Activated CD4-positive, alpha-beta T cell treated with anti-CD3 and anti-CD28 coated beads for 48 hours (primary cell): ENCODE data around the gene RGP1.
A peak's percentile ranks its signal among the peaks of the same experiment; 100 is the strongest.

Experiments
- DNase-seq: peaks from one replicate; pipeline ENCODE4 v3.0.0-alpha.2; 2020

RGP1 gene, protein sequence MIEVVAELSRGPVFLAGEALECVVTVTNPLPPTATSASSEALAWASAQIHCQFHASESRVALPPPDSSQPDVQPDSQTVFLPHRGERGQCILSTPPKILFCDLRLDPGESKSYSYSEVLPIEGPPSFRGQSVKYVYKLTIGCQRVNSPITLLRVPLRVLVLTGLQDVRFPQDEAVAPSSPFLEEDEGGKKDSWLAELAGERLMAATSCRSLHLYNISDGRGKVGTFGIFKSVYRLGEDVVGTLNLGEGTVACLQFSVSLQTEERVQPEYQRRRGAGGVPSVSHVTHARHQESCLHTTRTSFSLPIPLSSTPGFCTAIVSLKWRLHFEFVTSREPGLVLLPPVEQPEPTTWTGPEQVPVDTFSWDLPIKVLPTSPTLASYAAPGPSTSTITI

DNA sequence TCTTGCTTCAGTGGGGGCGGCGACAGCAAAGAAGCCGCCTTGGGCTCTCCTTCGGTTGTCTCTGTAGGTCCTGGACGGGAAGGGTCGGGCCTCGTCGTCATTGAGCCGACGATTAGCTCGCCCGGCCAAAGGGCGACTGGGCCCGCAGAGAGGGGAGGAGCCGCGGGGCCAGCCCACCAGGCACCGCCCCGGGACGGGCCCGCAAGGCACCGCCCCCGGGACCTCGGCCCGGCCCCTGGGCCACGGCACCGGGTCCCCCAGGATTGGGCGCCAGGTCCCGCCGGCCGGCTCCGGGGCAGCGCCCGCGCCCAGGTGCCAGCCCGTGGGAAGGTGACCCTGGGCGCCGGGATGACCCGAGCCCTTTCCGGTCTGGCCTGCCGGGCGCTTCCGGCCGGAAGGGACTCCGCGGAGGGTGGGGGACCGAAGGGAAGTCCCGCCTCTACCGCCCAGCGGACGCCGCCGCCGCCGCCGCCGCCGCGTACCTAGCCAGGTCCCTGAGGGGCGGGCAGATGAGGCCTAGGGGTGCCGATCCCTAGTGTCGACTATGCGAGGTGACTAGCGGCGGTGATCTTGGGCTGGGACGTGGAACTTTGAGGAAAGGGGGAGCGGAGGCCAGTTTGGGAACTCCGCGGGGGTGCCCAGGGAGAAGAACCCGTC lies at the start of gene RGP1, which contains the start of gene GBA2:
RGP1 (plus strand) TSS at position 430 of the 657 bp plus-strand sequence. CDS start 469 bp downstream, outside the sequence.
GBA2 (minus strand) TSS at position 371 of the 657 bp plus-strand sequence. CDS start 524 bp downstream, outside the sequence.
- DNase-seq, result peak; percentile 74

DNA sequence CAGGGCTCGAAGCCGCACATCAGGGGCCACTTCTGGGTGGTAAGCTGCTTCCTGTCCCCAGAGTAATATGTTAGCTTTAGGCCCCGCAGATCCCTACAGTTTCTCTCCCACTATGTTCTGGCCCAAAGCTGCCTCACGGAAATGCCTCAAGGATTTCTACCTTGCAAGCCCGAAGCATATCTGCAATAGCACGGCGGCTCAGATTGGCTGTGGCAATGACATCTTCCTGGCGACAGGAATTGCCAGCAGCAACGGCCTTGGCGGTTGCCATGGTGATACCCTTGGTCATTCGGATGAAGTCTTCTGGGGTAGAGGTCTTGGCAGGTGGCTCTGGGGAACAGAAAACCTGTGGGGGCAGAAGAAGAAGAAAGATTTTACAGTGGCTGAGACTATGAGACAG lies 49.1 kb upstream of the RGP1 start:
- DNase-seq, result no peak

DNA sequence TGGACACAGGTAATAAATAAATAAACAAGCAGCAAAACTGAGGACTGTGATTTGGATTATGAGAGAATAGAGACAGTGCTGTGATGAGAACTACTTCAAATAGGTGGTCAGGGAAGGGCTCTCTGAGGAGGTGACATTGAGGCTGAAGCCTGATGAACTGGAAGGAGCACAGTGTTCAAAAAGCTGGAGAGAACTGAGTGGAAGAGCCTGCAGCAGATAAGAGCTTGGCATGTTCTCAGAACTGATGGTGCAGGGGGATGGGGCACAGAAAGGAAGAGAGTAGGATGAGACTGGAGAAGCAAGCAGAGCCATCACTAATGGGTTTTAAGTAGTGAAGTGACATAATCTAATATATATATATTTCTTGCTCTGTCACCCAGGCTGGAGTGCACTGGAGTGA lies 48.1 kb upstream of the RGP1 start:
- no peak for DNase-seq

DNA sequence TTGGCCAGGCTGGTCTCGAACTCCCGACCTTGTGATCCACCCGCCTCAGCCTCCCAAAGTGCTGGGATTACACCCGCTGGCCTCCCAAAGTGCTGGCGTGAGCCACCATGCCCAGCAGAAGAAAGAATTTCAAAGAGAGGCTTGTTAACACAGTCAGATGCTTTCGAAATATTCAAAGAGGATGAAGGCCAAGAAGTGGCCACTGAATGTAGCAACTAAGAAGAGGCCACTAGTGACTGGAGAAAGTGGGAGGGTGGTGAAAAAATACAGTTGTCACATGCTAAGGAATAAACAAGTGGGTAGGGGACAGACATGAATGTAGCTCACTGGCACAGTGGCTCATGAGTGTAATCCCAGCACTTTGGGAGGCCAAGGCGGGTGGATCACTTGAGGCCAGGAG lies 46.4 kb upstream of the RGP1 start:
- no peak for DNase-seq

DNA sequence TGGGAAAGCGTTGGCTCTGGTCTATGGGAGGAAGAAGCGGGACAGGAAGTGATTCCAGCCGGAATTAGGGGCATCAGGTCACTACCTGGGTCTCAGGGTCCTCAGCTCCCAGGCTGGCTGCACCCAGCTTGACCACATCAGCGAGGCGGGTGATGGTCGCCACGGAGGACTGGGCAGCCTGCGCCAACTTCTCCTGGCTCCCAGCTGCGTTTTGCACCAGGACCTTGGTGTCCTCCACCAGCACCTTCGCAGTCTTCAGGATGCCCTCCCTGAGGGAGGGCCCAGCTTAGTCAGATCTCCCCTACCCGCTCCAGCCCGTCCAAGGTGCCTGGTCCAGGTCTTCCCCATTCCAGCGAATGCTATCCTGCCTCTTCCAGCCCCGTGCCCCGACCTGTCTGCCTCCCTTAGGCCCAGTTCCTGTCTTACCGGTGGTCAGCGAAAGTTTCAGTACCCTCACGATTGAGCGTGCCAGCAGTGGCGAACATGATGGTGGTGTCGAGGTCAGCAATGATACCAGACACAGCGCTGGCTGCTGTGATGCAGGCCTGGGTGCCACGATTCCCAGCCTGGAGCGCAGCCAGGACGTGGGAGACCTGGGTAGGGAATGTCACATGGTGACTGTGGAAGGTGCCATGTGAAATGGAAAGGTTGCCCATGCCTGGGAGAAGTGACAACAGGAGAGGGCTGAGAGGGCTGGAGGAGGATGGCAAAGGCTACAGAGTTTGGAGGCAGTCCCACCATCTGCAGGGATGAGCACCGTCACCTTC lies 45.0 kb upstream of the RGP1 start:
- DNase-seq, result no peak

DNA sequence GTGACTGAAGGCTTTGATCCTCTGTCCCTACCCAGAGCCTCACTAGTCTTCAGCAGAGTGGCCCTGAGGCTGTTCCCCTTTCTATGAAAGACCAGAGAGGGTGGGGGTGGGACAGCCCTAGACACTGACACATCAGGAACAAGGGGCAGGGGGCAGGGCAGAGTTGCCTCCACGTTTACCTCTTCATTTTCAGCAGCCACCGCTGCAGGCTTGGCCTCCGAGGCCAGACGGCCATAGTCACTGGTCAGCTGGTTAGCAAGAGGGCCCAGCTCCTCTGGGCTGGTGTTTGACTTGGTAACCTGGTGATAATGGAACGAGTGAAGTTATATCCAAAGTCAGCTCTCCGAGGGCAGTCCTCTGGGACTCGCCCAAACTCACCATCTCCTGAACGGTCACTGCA lies 43.7 kb upstream of the RGP1 start:
- no peak for DNase-seq

DNA sequence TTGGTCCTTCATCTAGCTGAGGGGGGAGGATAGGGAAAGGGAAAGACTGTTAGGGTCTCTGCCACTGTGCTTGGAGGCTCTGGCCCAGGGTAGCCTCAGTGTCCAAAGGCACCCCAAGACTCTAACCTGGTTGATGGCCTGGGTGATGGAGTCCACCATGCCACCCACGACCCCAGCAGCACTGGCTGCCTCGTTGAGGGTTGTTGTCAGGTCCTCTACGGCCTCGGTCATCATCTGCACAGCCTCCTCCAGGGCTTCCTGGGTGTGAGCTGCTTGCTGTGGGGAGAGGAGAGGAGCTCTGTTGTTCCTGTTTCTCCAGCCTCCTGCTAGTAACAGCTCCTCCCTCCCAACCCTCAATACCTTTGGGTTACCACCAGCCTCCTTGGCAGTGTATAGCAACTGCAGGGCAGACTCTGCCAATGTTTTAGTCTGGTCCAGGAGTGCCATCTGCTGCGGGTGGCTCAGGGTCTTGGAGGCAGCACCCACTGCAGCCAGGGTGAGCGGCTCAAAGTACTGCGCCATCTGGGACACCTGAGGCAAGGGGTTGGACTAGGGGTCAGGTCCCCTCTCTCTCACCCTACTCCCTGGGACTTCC lies 43.2 kb upstream of the RGP1 start:
- DNase-seq, result no peak

DNA sequence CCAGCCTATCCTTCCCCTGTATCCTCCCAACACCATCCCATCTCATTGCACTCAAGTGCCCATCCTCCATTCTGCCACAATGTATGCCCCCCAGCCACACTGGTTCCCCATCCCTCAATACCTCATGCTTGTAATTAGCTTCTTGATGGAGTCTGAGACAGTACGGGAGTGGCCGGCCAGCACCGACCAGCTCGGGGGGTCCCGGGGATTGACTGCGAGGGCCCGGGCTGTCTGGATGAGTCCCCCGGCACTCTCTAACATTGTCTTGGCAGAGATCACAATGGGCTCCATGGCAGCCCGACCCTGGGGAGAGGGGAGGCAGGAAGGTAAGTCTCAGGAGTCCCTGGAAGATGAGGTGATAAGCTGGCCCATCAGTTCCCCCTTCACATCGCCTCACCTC lies 42.1 kb upstream of the RGP1 start:
- no peak for DNase-seq

DNA sequence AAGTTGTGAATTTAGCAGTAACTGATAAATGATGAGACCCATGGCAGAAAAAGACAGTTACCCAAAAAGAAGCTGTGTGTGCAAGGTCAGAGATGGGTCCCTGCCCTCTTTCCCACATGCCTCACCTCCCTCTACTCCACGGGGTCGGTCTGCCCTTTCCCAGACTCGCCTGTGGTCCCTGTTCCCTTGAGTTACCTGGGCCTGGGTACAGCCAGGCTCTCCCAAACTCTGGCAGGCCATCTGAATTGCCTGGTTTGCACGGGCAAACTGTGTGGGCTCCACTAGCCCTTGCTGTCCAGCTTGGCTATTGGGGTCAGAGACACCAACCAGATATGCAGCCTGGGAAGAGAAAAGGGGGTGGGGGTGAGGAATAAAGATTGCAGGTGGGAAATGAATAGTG lies 40.9 kb upstream of the RGP1 start:
- DNase-seq, result no peak

DNA sequence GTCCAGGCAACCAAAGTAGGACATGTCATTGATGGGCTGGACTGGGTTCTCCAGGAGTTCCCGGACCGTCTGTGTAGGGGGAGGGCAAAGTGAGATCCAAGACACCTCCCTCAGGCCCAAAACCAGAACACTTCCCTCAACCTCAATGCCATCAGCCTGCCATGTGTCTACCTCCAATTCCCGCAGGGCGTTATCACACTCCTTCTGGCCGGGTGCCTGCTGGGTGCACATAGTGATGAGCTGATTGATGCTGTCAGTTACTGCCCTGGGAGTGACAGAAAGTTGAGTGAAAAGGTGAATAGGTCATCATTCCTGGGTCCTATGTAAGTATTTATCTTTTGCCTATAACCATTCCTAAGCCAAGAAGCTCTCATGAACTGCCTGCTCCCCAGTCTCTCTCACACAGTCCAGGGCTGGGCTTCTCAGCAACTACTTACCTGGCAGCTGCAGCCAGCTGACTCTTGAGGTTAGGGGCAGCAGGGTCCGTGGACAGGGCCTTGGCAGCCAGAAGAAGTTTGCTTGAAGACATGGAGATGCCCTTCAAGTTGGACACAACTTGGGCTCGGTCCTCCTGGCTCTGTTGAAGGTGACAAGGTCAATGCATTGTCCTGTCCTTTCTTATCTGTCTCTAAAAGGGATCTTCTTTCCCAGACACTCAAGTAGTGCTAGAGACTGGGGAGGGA lies 38.1 kb upstream of the RGP1 start:
- no peak for DNase-seq

DNA sequence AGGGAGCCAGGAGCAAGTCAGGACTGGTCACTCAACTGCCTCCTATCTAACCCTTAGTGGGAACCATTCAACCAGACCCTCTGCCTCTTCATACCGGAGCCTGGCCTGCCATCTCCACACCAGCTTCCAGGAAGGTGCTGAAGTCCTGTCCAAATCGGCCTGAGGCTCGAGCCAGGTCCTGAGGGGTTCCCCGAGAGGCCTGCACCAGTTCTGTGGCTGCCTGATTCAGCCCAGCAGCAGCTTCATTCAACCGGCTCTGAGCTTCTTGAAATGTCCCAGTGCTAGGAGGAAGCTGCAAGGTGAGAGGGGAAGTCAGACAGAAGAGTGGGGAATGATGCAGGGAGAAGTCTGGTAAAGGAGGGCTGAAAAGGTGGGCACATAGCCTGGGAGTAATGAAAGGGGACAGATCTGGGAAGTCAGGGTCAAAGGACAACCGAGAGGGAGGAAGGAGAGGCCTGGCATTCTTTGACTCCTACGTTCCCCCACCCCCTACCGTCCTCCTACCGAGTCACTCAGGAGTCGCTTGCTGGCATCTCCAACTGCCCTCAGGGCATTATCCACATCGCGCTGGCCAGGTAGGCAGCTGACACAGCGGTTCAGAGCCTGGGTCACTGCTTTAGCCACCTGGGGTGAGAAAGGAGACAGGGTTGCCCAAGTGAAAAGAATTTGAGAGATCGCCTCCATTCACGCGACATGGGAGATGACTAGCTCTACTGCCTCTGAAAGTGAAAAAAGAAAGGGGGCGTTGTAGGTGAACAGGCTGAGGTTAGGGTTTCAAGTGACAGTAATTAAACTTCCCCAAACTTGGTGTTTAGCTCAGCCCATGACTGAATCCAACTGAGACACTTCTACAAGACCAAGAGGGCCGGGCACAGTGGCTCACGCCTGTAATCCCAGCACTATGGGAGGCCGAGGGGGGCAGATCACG lies 37.3 kb upstream of the RGP1 start:
- no peak for DNase-seq

DNA sequence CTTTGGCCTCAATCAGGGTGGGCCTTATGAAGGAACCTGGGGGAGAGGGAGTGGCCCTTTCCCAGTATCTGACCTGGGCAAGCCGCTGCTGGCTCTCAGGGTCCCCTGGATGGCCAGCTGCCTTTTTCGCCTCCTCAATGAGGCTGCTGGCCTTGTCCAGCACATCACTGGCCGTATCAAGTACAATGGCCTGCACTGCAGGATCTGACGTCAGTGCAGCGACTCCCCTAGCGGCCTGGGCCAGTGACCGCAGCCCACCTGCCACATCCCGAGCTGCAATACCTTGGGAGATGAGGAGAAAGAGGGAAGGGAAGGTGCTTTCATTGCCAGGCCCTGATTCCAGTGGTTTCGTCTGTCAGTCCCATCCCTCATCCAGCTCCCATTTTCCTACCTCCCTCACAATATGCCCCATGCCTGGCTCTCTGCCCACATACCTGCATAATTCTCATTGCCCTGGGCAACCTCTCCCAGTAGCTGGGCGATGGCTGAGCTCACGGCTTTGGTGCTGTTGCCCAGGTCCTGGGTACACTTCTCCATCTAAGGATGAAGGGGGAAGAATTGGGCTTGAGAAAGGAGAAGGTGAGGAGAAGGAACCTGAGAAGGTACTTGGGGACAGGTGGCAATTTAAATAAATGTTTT lies 36.2 kb upstream of the RGP1 start:
- DNase-seq, result no peak

DNA sequence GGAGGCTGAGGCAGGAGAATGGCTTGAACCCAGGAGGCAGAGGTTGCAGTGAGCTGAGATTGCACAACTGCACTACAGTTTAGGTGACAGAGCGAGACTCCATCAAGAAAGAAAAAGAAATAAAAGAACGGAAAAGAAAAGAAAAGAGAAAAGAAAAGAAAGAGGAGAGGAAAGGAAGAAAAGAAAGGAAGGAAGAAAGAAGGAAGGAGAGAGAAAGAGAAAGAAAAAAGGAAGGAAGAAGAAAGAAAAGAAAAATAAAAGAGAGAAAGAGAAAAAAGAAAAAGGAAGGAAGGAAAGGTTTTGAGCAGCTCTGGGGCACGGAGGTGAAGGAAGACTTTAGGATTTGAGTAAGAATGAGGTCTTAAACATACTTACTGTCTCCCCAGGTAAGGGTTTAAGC lies 35.5 kb upstream of the RGP1 start:
- no peak for DNase-seq

DNA sequence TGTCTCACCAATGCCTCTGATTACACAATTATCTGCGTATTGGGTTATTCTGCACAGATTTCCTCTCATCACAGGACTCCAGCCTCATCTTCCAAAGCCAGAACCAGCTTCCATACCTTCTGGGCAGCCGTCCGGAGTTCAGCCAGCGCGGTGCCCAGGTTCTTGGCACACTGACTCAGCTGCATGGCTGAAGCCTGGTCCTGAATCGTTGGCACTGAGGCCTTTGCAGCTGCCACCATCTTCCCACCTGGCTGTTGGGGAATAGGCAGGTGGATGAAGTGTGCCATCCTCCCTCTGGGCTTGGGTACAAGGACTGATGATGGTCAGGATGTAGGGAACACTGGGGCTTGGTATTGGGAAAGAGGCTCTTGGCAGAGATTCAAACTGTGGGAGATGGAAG lies 35.0 kb upstream of the RGP1 start:
- no peak for DNase-seq

DNA sequence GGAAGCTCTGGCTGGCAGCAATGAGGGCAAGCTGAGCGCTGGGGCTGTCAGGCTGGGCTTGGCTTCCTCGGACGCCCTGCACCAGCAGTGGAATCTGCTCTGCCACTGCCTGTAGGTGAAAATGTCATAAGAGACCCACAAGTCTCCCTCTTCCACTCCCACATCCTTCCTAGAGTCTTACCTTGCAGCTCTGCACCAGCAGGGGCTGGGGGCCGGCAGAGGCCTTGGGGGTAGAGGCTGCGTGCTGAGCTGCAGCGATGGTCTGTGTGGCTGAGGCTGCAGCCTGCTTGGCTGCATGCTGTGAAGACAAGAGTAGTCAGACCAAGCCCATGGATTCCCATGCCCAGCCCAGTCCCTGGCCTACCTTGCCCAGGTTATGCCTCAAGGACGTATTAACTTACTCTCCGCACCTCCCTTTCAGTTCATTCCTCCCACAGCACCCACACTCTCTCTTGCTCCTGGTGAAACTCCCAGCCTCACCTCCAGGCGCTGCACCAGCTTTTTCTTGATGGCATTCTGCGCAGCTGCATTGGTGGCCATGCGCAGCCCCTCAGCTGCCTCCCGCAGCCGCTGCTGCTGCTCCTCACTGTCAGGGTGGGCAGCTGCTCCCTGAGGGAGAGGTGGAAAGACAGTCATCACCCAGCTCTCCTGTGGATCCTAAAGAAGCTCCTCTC lies 34.4 kb upstream of the RGP1 start:
- no peak for DNase-seq

DNA sequence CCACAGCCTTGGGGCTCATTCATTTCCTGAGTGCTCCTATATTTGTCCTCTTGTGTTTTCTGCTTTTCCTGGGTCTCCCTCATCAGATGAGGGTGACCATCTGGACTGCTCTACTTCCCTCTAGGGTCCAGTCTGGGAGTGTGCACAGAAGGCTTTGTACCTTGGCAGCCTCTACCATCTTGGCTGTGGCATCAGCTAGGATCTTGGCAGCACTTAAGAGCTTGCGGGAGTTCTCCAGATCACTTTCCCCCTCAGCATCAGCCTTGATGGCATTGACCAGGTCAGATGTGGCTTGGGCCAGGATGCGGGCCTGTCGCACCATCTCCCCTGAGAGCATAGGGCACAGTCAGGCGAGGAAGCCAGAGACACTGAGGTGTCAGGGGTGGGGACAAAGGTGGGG lies 32.9 kb upstream of the RGP1 start:
- DNase-seq, result no peak

DNA sequence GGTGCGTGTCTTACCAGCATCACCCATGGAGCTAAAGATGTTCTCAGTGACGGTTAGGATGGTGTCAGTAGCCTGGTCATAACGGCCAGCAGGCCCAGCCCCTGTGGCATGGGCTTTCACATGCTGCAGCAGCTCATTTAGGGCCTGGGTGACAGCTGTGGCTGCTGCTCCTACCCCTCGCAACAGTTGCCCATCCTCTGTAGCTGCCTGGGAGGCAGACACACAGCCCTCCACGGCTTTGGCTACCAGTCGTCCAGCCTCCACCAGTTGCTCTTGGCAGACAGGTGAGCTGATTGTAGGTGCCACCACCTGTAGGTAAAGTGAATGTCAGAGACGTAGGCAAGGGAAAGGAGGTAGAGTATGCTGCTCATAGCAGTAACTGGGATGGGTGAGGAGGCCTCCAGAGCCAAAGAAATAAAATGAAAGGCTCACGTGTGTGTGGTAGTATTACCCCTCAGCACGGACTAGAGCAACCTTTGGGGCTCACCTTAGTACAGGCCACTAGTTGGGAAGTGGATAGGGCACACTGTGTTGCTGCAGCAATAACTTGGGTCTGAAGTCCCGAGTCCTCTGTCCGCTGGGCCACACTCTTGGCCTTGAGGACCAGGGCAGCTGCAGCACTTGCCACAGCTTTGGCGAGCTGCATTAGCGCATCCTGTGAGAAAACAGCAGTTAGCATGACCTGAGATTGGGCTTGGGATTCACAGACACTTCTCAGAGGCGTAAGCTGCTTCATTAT lies 31.8 kb upstream of the RGP1 start:
- no peak for DNase-seq

DNA sequence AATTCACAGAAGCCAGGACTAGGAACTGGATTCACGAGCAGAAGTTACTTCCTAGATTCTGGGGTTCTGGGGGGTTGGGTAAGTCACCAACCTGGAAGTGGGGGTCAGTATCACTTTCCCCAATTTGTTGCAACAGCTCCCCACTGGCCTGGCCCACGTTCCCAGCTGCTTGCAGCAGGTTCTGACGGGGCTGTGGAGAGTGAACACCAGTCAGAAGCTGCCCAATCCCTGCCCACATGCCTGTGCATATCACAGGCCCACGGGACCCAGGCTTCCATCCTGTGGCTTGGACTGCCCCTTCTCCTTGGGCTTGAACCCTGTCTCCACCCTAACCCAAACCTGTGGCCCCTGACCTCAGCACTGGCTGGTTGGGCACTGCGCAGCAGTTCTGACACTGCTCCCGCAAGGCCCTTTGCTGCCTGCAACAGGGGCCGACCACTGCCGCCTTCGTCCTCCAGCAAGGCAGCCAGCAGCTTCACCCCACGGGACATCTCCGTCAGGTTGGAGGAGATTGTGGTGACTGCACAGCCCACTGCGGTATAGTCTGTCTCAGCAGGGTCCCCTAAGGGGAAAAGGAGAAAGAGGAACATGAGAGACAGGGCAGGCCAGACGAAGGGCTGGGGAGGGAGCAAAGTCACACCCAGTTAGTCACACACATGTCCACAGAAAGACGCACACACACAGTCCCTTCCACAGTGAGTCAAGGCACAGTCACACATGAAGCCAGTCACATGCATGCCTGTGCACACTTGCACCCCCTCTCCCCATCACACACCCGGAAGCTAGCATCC lies 30.2 kb upstream of the RGP1 start:
- DNase-seq, result no peak

DNA sequence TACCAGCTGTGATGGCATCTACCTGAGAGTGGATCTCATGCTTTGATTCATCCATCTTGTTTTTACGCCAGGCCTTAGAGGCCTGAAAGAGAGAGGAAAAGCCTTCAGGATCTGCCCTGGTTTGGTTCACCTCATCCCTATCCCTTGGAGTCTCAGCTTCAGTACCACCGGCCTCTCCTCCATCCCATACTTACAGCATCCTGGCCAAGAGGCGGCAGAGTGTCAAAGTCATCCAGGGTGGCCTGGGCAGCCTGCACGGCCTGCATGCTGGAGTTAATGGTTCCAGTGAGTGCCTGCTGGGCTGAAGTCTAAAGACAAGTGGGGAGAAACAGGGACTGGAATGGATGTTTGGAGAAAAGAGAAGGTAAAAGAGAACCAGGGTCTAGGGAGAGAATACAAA lies 29.5 kb upstream of the RGP1 start:
- DNase-seq, result no peak
